Endothelial cell of umbilical vein (primary cell): ENCODE data around the gene SLC16A11. TPM values are rescaled to one million over a fixed set of nuclear protein-coding genes. Genes with fewer than 3 reads are reported as not detected.

Source experiments
- BruUV-seq: library from RNA; stranded (reverse); fragments of 400-500 nt; replicated peaks from 2 replicates; lab custom pipeline; 2021; lab: Mats Ljungman, UMichigan
- CTCF ChIA-PET: fragments of 300-600, 350-600 bp; sonication (Branson Sonifier 250); formaldehyde crosslinking; loops from one replicate; lab custom pipeline; 2021; ENCODE audit warnings: antibody characterized with exemption, inconsistent platforms; lab: Charles Lee
- POLR2A ChIA-PET: fragments of 300-600, 350-600 bp; sonication (Branson Sonifier 250); formaldehyde crosslinking; loops from one replicate; lab custom pipeline; 2021; ENCODE audit warnings: antibody characterized with exemption, inconsistent platforms; lab: Charles Lee
- DNase-seq: peaks from one replicate; pipeline ENCODE4 v3.0.0-alpha.2; 2011; ENCODE audit warnings: low read depth, low spot score
- FAIRE-seq: peaks from 2 replicates; lab custom pipeline; 2011; peaks lifted over from hg19 to GRCh38; lab: Jason Lieb, UNC
- H2AFZ ChIP-seq: 2 replicates; pipeline ENCODE4 v1.6.0; 2012; ENCODE audit warnings: low read depth, low read length, control low read depth, inconsistent platforms
- H3K27ac ChIP-seq: 2 replicates; pipeline ENCODE4 v1.5.1; 2011; ENCODE audit warnings: low read depth, mild to moderate bottlenecking, control low read depth, low read length, moderate library complexity; ENCODE audit not compliant: insufficient read depth
- H3K27me3 ChIP-seq, 2 experiments: 2 replicates each; pipeline versions ENCODE4 v1.6.0 to v1.6.1; 2011; ENCODE audit warnings: low read length in 2 of 2, mixed read lengths in 1 of 2; ENCODE audit not compliant: control insufficient read depth in 2 of 2, insufficient read depth in 2 of 2
- H3K36me3 ChIP-seq, 2 experiments: 2 replicates in 1 of 2; 3 replicates in 1 of 2; pipeline ENCODE4 v1.5.1; 2011; ENCODE audit warnings: low read length in 2 of 2, mild to moderate bottlenecking in 1 of 2, moderate library complexity in 1 of 2; ENCODE audit not compliant: control insufficient read depth in 2 of 2, insufficient read depth in 2 of 2; ENCODE audit errors: extremely low read depth in 1 of 2
- H3K4me1 ChIP-seq: 3 replicates; pipeline ENCODE4 v1.5.1; 2011; ENCODE audit warnings: mild to moderate bottlenecking, low read length; ENCODE audit not compliant: control insufficient read depth, insufficient read depth; ENCODE audit errors: extremely low read depth
- H3K4me2 ChIP-seq: 2 replicates; pipeline ENCODE4 v1.6.1; 2011; ENCODE audit warnings: low read length, control low read depth, mixed read lengths; ENCODE audit not compliant: insufficient read depth
- H3K4me3 ChIP-seq, 3 experiments: fragments of 200-600 bp in 1 of 3; sonication (generic), shearing (Covaris generic) in 1 of 3; replicated peaks in 1 of 3; 2 replicates each; pipeline ENCODE4 v1.5.1; 2011 to 2016; ENCODE audit warnings: control low read depth in 3 of 3, low read length in 3 of 3, mild to moderate bottlenecking in 2 of 3, inconsistent platforms in 1 of 3, low read depth in 1 of 3, moderate library complexity in 1 of 3; ENCODE audit not compliant: insufficient read depth in 1 of 3
- H3K79me2 ChIP-seq: 2 replicates; pipeline ENCODE4 v1.6.0; 2012; ENCODE audit warnings: low read length, inconsistent platforms; ENCODE audit not compliant: control insufficient read depth, insufficient read depth
- H3K9ac ChIP-seq: replicated peaks from 2 replicates; pipeline ENCODE3; 2011; ENCODE audit warnings: low read length, control low read depth; ENCODE audit not compliant: insufficient read depth; ENCODE audit errors: extremely low read depth
- H3K9me1 ChIP-seq: replicated peaks from 3 replicates; pipeline ENCODE4 v1.6.0; 2011; ENCODE audit warnings: mild to moderate bottlenecking, low read length; ENCODE audit not compliant: control insufficient read depth, insufficient read depth; ENCODE audit errors: extremely low read depth
- H3K9me3 ChIP-seq: replicated peaks from 2 replicates; pipeline ENCODE4 v1.5.1; 2012; ENCODE audit warnings: low read length, inconsistent platforms; ENCODE audit not compliant: control insufficient read depth, insufficient read depth
- H4K20me1 ChIP-seq: replicated peaks from 2 replicates; pipeline ENCODE3; 2011; ENCODE audit warnings: mild to moderate bottlenecking, low read length; ENCODE audit not compliant: control insufficient read depth, insufficient read depth; ENCODE audit errors: extremely low read depth
- EZH2 ChIP-seq: IDR thresholded peaks from 2 replicates; pipeline ENCODE4 v1.6.1; 2012; ENCODE audit warnings: borderline replicate concordance, low read depth, mild to moderate bottlenecking, moderate library complexity, low read length, inconsistent platforms; ENCODE audit not compliant: severe bottlenecking
- FOS ChIP-seq: IDR thresholded peaks from 2 replicates; pipeline ENCODE4 v1.6.1; 2011; ENCODE audit warnings: mild to moderate bottlenecking, low read length, moderate library complexity, borderline replicate concordance; ENCODE audit not compliant: insufficient read depth
- GATA2 ChIP-seq: IDR thresholded peaks from 2 replicates; pipeline ENCODE4 v1.7.0; 2011; ENCODE audit warnings: low read depth, mild to moderate bottlenecking, moderate library complexity, mixed read lengths, low read length; ENCODE audit not compliant: insufficient read length, insufficient read depth
- JUN ChIP-seq: IDR thresholded peaks from 2 replicates; pipeline ENCODE4 v1.6.1; 2011; ENCODE audit warnings: borderline replicate concordance, low read depth; ENCODE audit not compliant: insufficient read length, insufficient read depth
- MAX ChIP-seq: IDR thresholded peaks from 2 replicates; pipeline ENCODE4 v1.6.1; 2011; ENCODE audit not compliant: insufficient read depth, insufficient read length
- MYC ChIP-seq: IDR thresholded peaks from one replicate; pipeline ENCODE4 v1.6.1; 2011; ENCODE audit warnings: mild to moderate bottlenecking, low read depth, low read length
- POLR2A ChIP-seq: IDR thresholded peaks from 2 replicates; pipeline ENCODE4 v1.6.1; 2012; ENCODE audit warnings: low read depth, mild to moderate bottlenecking, control low read depth, low read length
- POLR2AphosphoS5 ChIP-seq: IDR thresholded peaks from 2 replicates; pipeline ENCODE4 v1.6.1; 2012; ENCODE audit warnings: low read depth, mild to moderate bottlenecking, control low read depth, low read length, moderate library complexity; ENCODE audit not compliant: insufficient read depth
- dilution Hi-C: fragments of 300-500 bp; cut with MboI; formaldehyde crosslinking; loops from one replicate; pipeline ENCODE4 v1.15.0; 2019; ENCODE audit warnings: low sequenced_read_pairs; ENCODE audit not compliant: extremely low pct_ligation_motif_present
- intact Hi-C: fragments of 100-400 bp; cut with micrococcal nuclease; formaldehyde crosslinking; loops from one replicate; pipeline ENCODE4 v1.10.0; 2022
- polyA plus RNA-seq, 4 experiments: library from polyadenylated mRNA; depleted of rRNA in 3 of 4; stranded (reverse) in 3 of 4; unstranded in 1 of 4; fragments of >200 nt; gene quantifications; 2 replicates each; pipeline versions ENCODE4 v1.2.1 to v1.2.3, GENCODE V29; 2011 to 2012; ENCODE audit warnings: missing spikeins in 1 of 4
- total RNA-seq: library from RNA; stranded (reverse); gene quantifications from 2 replicates; pipeline ENCODE4 v1.2.3, GENCODE V29; 2021
- TF ChIP-seq, protein P1 (sequence below), 2 donors: IDR thresholded peaks; 1 replicate in 1 of 2; 2 replicates in 1 of 2; pipeline ENCODE4 v1.5.1; 2011; ENCODE audit warnings: low read length in 2 of 2, mild to moderate bottlenecking in 2 of 2, moderate library complexity in 2 of 2, control low read depth in 1 of 2, inconsistent platforms in 1 of 2, low read depth in 1 of 2; ENCODE audit not compliant: insufficient read depth in 1 of 2; ENCODE audit errors: extremely low read depth in 1 of 2

The SLC16A11 gene
- total and polyA plus RNA-seq, 2 donors (not counting 3 experiments of a cell fraction or from before 2014, with no cell fraction given), result 0.95 to 1.4 TPM

GRCh38 chr17:7041607-7042500 lies 2.0 kb downstream of the SLC16A11 start:
- ChIA-PET CTCF (interaction anchor here (0.6 to 0.8 kb wide), 2 partner anchors 176 to 255 kb away, joined by 3 read pairs; no protein-coding TSS in a partner anchor), POLR2A (no interaction called here)
- DNase-seq, result no peak
- no peak for FAIRE-seq
- dilution Hi-C loops, result no loop called here
- no TSS peak for BruUV-seq
- Histone ChIP-seq H2AFZ (peak overlapping the region; percentile 11), H4K20me1 (no peaks in the 10 kb centered on the region), H3K9ac (no peak overlapping the region), H3K4me2 (no peak overlapping the region), H3K9me1 (no peaks in the 10 kb centered on the region), H3K4me1 (peaks cover 32% of the 10 kb centered on the region), H3K27ac (no peak overlapping the region), H3K4me3 (no peak overlapping the region), H3K36me3 (no peaks in the 10 kb centered on the region), H3K79me2 (no peaks in the 10 kb centered on the region), H3K9me3 (no peaks in the 10 kb centered on the region), H3K27me3 (no peaks in the 10 kb centered on the region)
- intact Hi-C loops, result no loop called here
- no peak for TF ChIP-seq MAX
- no peak for TF ChIP-seq JUN

DNA sequence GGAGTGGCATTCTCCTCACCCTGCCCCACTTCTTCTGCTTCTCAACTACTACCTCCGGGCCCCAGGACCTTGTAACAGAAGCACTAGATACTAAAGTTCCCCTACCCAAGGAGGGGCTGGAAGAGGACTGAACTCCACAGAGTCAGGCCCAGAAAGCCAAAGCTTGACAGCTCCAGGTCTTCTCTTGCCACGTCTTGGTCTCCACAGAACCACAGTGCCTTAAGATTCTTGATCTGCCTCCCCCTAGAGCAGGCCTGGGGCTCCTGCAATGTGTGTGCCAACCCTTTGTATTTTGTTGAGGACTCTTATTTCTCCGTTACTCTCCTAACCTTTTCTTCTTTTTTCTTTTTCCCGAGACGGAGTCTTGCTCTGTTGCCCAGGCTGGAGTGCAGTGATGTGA lies 4.1 kb downstream of the SLC16A11 start:
- BruUV-seq, result no TSS peak
- Histone ChIP-seq H4K20me1 (no peaks in the 10 kb centered on the region), H2AFZ (no peak overlapping the region), H3K79me2 (peaks cover 7% of the 10 kb centered on the region), H3K9ac (no peak overlapping the region), H3K9me1 (no peaks in the 10 kb centered on the region), H3K36me3 (no peaks in the 10 kb centered on the region), H3K27me3 (no peaks in the 10 kb centered on the region), H3K4me1 (peaks cover 38% of the 10 kb centered on the region), H3K9me3 (no peaks in the 10 kb centered on the region), H3K27ac (no peak overlapping the region), H3K4me3 (no peak overlapping the region), H3K4me2 (no peak overlapping the region)
- DNase-seq (no peak), FAIRE-seq (no peak)
- TF ChIP-seq EZH2 (no peak), JUN (no peak), MYC (no peak), POLR2A (no peak), MAX (no peak), GATA2 (no peak), FOS (no peak), POLR2AphosphoS5 (no peak)
- TF ChIP-seq, protein P1, sequence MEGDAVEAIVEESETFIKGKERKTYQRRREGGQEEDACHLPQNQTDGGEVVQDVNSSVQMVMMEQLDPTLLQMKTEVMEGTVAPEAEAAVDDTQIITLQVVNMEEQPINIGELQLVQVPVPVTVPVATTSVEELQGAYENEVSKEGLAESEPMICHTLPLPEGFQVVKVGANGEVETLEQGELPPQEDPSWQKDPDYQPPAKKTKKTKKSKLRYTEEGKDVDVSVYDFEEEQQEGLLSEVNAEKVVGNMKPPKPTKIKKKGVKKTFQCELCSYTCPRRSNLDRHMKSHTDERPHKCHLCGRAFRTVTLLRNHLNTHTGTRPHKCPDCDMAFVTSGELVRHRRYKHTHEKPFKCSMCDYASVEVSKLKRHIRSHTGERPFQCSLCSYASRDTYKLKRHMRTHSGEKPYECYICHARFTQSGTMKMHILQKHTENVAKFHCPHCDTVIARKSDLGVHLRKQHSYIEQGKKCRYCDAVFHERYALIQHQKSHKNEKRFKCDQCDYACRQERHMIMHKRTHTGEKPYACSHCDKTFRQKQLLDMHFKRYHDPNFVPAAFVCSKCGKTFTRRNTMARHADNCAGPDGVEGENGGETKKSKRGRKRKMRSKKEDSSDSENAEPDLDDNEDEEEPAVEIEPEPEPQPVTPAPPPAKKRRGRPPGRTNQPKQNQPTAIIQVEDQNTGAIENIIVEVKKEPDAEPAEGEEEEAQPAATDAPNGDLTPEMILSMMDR (IDR thresholded peaks at IDR 0.05; ENCODE audit: extremely low read depth in 1 of 2, insufficient read depth in 1 of 2, low read depth in 1 of 2, low read length in 2 of 2), result no peak
- POLR2A ChIA-PET, result no interaction called here
- dilution Hi-C loops (no loop called here), intact Hi-C loops (no loop called here)
- CTCF ChIA-PET, result interaction anchor here (1.0 to 2.7 kb wide), 5 partner anchors 10 to 129 kb away, joined by 3 to 7 read pairs (median 4); no protein-coding TSS in a partner anchor
